C4-2B (cell line): ENCODE measurements around the gene NRP1.

Experiments
- CTCF ChIP-seq: fragments of 450-650 bp; conservative IDR thresholded peaks from 2 replicates; pipeline ENCODE4 v1.5.1; 2017; ENCODE audit warnings: mild to moderate bottlenecking
- ZFX ChIP-seq: fragments of 450-650 bp; IDR thresholded peaks from 2 replicates; pipeline ENCODE4 v1.6.1; 2017

- no peak for TF ChIP-seq CTCF
- TF ChIP-seq ZFX = no peak
Measured at GRCh38 chr10:33146189-33147012, 188.1 kb downstream of the NRP1 start.
